Trophoblast cell (in vitro differentiated cells and primary cell): ENCODE results near the gene ATG4D.

Source experiments
- DNase-seq, 2 donors: peaks; one replicate each; pipeline ENCODE4 v3.0.0-alpha.2; 2016
- H2AFZ ChIP-seq: 2 replicates; pipeline ENCODE4 v1.6.1; 2013; ENCODE audit warnings: low read length, moderate library complexity, mild to moderate bottlenecking; ENCODE audit not compliant: insufficient read depth, poor library complexity
- H2AK5ac ChIP-seq: 2 replicates; pipeline ENCODE4 v1.6.1; 2013; ENCODE audit warnings: mild to moderate bottlenecking, low read length
- H2BK120ac ChIP-seq: 2 replicates; pipeline ENCODE4 v1.6.1; 2013; ENCODE audit warnings: low read length, mild to moderate bottlenecking, moderate library complexity; ENCODE audit not compliant: insufficient read depth, poor library complexity
- H2BK12ac ChIP-seq: 2 replicates; pipeline ENCODE4 v1.6.1; 2013; ENCODE audit warnings: mild to moderate bottlenecking, low read length, moderate library complexity
- H2BK5ac ChIP-seq: 2 replicates; pipeline ENCODE4 v1.6.1; 2013; ENCODE audit warnings: low read length, low read depth, moderate library complexity, mild to moderate bottlenecking; ENCODE audit not compliant: poor library complexity
- H3K14ac ChIP-seq: 2 replicates; pipeline ENCODE4 v1.6.1; 2013; ENCODE audit warnings: mild to moderate bottlenecking, low read length
- H3K18ac ChIP-seq: 2 replicates; pipeline ENCODE4 v1.6.1; 2013; ENCODE audit warnings: mild to moderate bottlenecking, low read length
- H3K23ac ChIP-seq: 2 replicates; pipeline ENCODE4 v1.6.1; 2013; ENCODE audit warnings: low read length
- H3K27ac ChIP-seq: 2 replicates; pipeline ENCODE4 v1.5.1; 2013; ENCODE audit warnings: low read depth, mild to moderate bottlenecking, inconsistent platforms, low read length, moderate library complexity
- H3K27me3 ChIP-seq: 2 replicates; pipeline ENCODE4 v1.6.1; 2013; ENCODE audit warnings: inconsistent platforms, mild to moderate bottlenecking, low read length, moderate library complexity; ENCODE audit not compliant: insufficient read depth
- H3K36me3 ChIP-seq, 2 experiments: 1 replicate in 1 of 2; 2 replicates in 1 of 2; pipeline ENCODE4 v1.6.1; 2013; ENCODE audit warnings: low read length in 2 of 2, mild to moderate bottlenecking in 2 of 2, moderate library complexity in 1 of 2; ENCODE audit not compliant: insufficient read depth in 2 of 2, control insufficient read depth in 1 of 2
- H3K4ac ChIP-seq: 2 replicates; pipeline ENCODE4 v1.6.1; 2013; ENCODE audit warnings: low read depth, mild to moderate bottlenecking, low read length, moderate library complexity
- H3K4me1 ChIP-seq, 2 experiments: 1 replicate in 1 of 2; 2 replicates in 1 of 2; pipeline ENCODE4 v1.6.1; 2013; ENCODE audit warnings: low read length in 2 of 2, mild to moderate bottlenecking in 2 of 2, moderate library complexity in 1 of 2; ENCODE audit not compliant: insufficient read depth in 2 of 2, control insufficient read depth in 1 of 2
- H3K4me2 ChIP-seq: 2 replicates; pipeline ENCODE4 v1.6.1; 2013; ENCODE audit warnings: inconsistent platforms, mild to moderate bottlenecking, low read length, moderate library complexity
- H3K4me3 ChIP-seq: 2 replicates; pipeline ENCODE4 v1.5.1; 2013; ENCODE audit warnings: mild to moderate bottlenecking, low read depth, low read length, inconsistent platforms
- H3K79me1 ChIP-seq: one replicate; pipeline ENCODE4 v1.6.1; 2013; ENCODE audit warnings: low read length
- H3K79me2 ChIP-seq: 2 replicates; pipeline ENCODE4 v1.6.1; 2013; ENCODE audit warnings: low read length, mild to moderate bottlenecking; ENCODE audit not compliant: control insufficient read depth, insufficient read depth, poor library complexity
- H3K9ac ChIP-seq: 2 replicates; pipeline ENCODE4 v1.6.1; 2013; ENCODE audit warnings: mild to moderate bottlenecking, low read length
- H3K9me3 ChIP-seq: 2 replicates; pipeline ENCODE4 v1.6.1; 2013; ENCODE audit warnings: low read depth, mild to moderate bottlenecking, control low read depth, inconsistent platforms, low read length; ENCODE audit not compliant: insufficient read depth
- H4K12ac ChIP-seq: 2 replicates; pipeline ENCODE4 v1.6.1; 2013; ENCODE audit warnings: low read depth, mild to moderate bottlenecking, low read length, moderate library complexity
- H4K8ac ChIP-seq: 2 replicates; pipeline ENCODE4 v1.6.1; 2013; ENCODE audit warnings: low read depth, mild to moderate bottlenecking, low read length, moderate library complexity
- H4K91ac ChIP-seq: one replicate; pipeline ENCODE4 v1.6.1; 2013; ENCODE audit warnings: low read depth, mild to moderate bottlenecking, low read length, moderate library complexity
- WGBS: extraction: QIAGEN DNeasy Blood & Tissue Kit; methylation state at CpG from one replicate; pipeline ENCODE4 v1.1.7; 2013; ENCODE audit warnings: missing lambda C conversion rate; ENCODE audit not compliant: insufficient read length, insufficient coverage; ENCODE audit errors: extremely low coverage; 5-methylcytosine and 5-hydroxymethylcytosine counted together

The ATG4D gene

GRCh38 chr19:10557603-10558197 is 14.0 kb downstream of the ATG4D start:
- no peaks in the 10 kb centered on the region for H3K79me2 ChIP-seq
- H4K12ac ChIP-seq, result no peak overlapping the region
- no peak for DNase-seq

GRCh38 chr19:10560154-10560553 is 16.4 kb downstream of the ATG4D start:
- no peak overlapping the region for H4K91ac ChIP-seq
- H3K14ac ChIP-seq, result no peak overlapping the region
- H3K79me1 ChIP-seq, result no peaks in the 10 kb centered on the region
- DNase-seq, result no peak
- no peak overlapping the region for H3K4me3 ChIP-seq
- peaks cover 2% of the 10 kb centered on the region for H3K9me3 ChIP-seq
- no peak overlapping the region for H4K12ac ChIP-seq
- no peaks in the 10 kb centered on the region for H3K79me2 ChIP-seq
- H4K8ac ChIP-seq, result no peak overlapping the region
- no peak overlapping the region for H2BK12ac ChIP-seq
- H2AFZ ChIP-seq, result no peak overlapping the region
- no peak overlapping the region for H3K4ac ChIP-seq
- H3K18ac ChIP-seq, result no peak overlapping the region
- H3K4me2 ChIP-seq, result no peak overlapping the region
- H3K27ac ChIP-seq, result no peak overlapping the region
- H3K27me3 ChIP-seq, result no peaks in the 10 kb centered on the region
- no peak overlapping the region for H2BK120ac ChIP-seq
- no peak overlapping the region for H2BK5ac ChIP-seq
- peaks cover 45 to 49% of the 10 kb centered on the region in 2 experiments for H3K36me3 ChIP-seq
- peaks cover 2 to 3% of the 10 kb centered on the region in 2 experiments for H3K4me1 ChIP-seq
- no peak overlapping the region for H2AK5ac ChIP-seq
- H3K23ac ChIP-seq, result no peak overlapping the region
- H3K9ac ChIP-seq, result peak overlapping the region; percentile 24
- WGBS, result no CpG with 5 or more reads among the region's 7 CpGs

More at GRCh38 chr19:10557603-10558197, 14.0 kb downstream of the ATG4D start:
- H3K9me3 ChIP-seq, result peaks cover 2% of the 10 kb centered on the region
- H3K9ac ChIP-seq, result no peak overlapping the region
- H3K4me3 ChIP-seq, result no peak overlapping the region
- no CpG with 5 or more reads among the region's 33 CpGs for WGBS
- H3K23ac ChIP-seq, result no peak overlapping the region
- peaks cover 69% of the 10 kb centered on the region in 2 experiments for H3K36me3 ChIP-seq
- H3K79me1 ChIP-seq, result no peaks in the 10 kb centered on the region
- H2BK120ac ChIP-seq, result no peak overlapping the region
- H3K4ac ChIP-seq, result no peak overlapping the region
- no peak overlapping the region for H3K27ac ChIP-seq
- H2AFZ ChIP-seq, result no peak overlapping the region
- H3K18ac ChIP-seq, result no peak overlapping the region
- H3K27me3 ChIP-seq, result no peaks in the 10 kb centered on the region
- no peak overlapping the region for H2AK5ac ChIP-seq
- H2BK12ac ChIP-seq, result no peak overlapping the region
- no peak overlapping the region for H3K4me2 ChIP-seq
- H4K8ac ChIP-seq, result no peak overlapping the region
- no peak overlapping the region for H2BK5ac ChIP-seq
- no peak overlapping the region for H4K91ac ChIP-seq
- no peak overlapping the region for H3K14ac ChIP-seq
- H3K4me1 ChIP-seq, result no peaks in the 10 kb centered on the region

- Histone ChIP-seq H3K18ac (no peak overlapping the region), H3K23ac (no peak overlapping the region), H2BK120ac (no peak overlapping the region), H3K79me1 (peaks cover 7% of the 10 kb centered on the region), H2BK12ac (no peak overlapping the region), H3K27me3 (no peaks in the 10 kb centered on the region), H3K4ac (no peak overlapping the region), H2AFZ (no peak overlapping the region), H3K27ac (no peak overlapping the region), H4K8ac (no peak overlapping the region), H4K12ac (no peak overlapping the region), H3K4me1 (peaks cover 5 to 6% of the 10 kb centered on the region in 2 experiments), H3K4me2 (no peak overlapping the region), H4K91ac (no peak overlapping the region), H2AK5ac (no peak overlapping the region), H3K9ac (no peak overlapping the region), H3K79me2 (peaks cover 6% of the 10 kb centered on the region), H2BK5ac (no peak overlapping the region), H3K36me3 (peaks cover 31 to 35% of the 10 kb centered on the region in 2 experiments), H3K14ac (no peak overlapping the region), H3K4me3 (no peak overlapping the region), H3K9me3 (peaks cover 2% of the 10 kb centered on the region)
- DNase-seq, result no peak
- WGBS, result no CpG with 5 or more reads among the region's 5 CpGs
Measured at GRCh38 chr19:10562609-10563008, 18.9 kb downstream of the ATG4D start.

- H2BK12ac ChIP-seq, result no peak overlapping the region
- peaks cover 9 to 14% of the 10 kb centered on the region in 2 experiments for H3K4me1 ChIP-seq
- peak overlapping the region; percentile 76 for H3K9ac ChIP-seq
Measured at GRCh38 chr19:10565028-10565566, 21.4 kb downstream of the ATG4D start.

More at GRCh38 chr19:10565028-10565566, 21.4 kb downstream of the ATG4D start:
- Histone ChIP-seq H4K8ac (peak overlapping the region; percentile 92), H3K4ac (peak overlapping the region; percentile 22), H2AFZ (peak overlapping the region; percentile 80), H3K27ac (no peak overlapping the region), H3K4me2 (peak overlapping the region; percentile 78), H3K9me3 (peaks cover 2% of the 10 kb centered on the region), H2BK5ac (no peak overlapping the region), H2AK5ac (no peak overlapping the region), H3K14ac (peak overlapping the region; percentile 96), H3K27me3 (no peaks in the 10 kb centered on the region), H3K79me1 (peaks cover 9% of the 10 kb centered on the region), H3K79me2 (peaks cover 9% of the 10 kb centered on the region), H2BK120ac (no peak overlapping the region), H4K91ac (peak overlapping the region; percentile 85), H3K23ac (no peak overlapping the region), H3K4me3 (peak overlapping the region; percentile 87), H3K36me3 (peaks cover 13 to 16% of the 10 kb centered on the region in 2 experiments), H4K12ac (no peak overlapping the region), H3K18ac (peak overlapping the region; percentile 93)
- peak in 1 of 2 donors; percentile 15 for DNase-seq
- no CpG with 5 or more reads among the region's 10 CpGs for WGBS
